Renal cortex interstitium (tissue), 11 donors: ENCODE data around the gene DDAH1. TPM values are rescaled to one million over a fixed set of nuclear protein-coding genes. Genes with fewer than 3 reads are reported as not detected.
"Not testable (repeated sequence)": the region's sequence is repeated elsewhere in the genome, so short reads cannot be mapped to it uniquely, and the experiment has no call there.

Source experiments
- DNase-seq, 11 donors: peaks; one replicate each; pipeline ENCODE4 v3.0.0-alpha.2; 2013; ENCODE audit warnings: low read depth in 9 of 11, low spot score in 4 of 11; ENCODE audit errors: extremely low read depth in 1 of 11
- polyA plus RNA-seq, 3 donors: library from polyadenylated mRNA; unstranded; fragments of 120-200 nt; gene quantifications; one replicate each; pipeline ENCODE4 v1.2.1, GENCODE V29; 2013; ENCODE audit not compliant: insufficient read length in 3 of 3

Gene DDAH1
- polyA plus RNA-seq, 3 donors = 109 to 131 (median 126) TPM

- DNase-seq = no peak
Measured at GRCh38 chr1:85349224-85349623, 115.7 kb downstream of the DDAH1 start.

- DNase-seq = no peak
Measured at GRCh38 chr1:85347908-85348307, 117.1 kb downstream of the DDAH1 start.

GRCh38 chr1:85347275-85347674 is 117.7 kb downstream of the DDAH1 start:
- not testable (repeated sequence) for DNase-seq

- DNase-seq = no peak
Measured at GRCh38 chr1:85344256-85344694, 120.7 kb downstream of the DDAH1 start.

GRCh38 chr1:85343612-85344255 is 121.2 kb downstream of the DDAH1 start:
- peak in 2 of 11 donors; percentile 23 to 50 for DNase-seq

- no peak for DNase-seq
Measured at GRCh38 chr1:85343213-85343611, 121.7 kb downstream of the DDAH1 start.

GRCh38 chr1:85342207-85342606 is 122.8 kb downstream of the DDAH1 start:
- DNase-seq = no peak

- DNase-seq = no peak
Measured at GRCh38 chr1:85340427-85340826, 124.5 kb downstream of the DDAH1 start.

GRCh38 chr1:85339656-85340399 is 125.1 kb downstream of the DDAH1 start:
- DNase-seq = no peak

GRCh38 chr1:85339089-85339488 is 125.9 kb downstream of the DDAH1 start:
- DNase-seq = no peak

- DNase-seq = no peak
Measured at GRCh38 chr1:85334962-85335361, 130.0 kb downstream of the DDAH1 start.

GRCh38 chr1:85333186-85333585 is 131.8 kb downstream of the DDAH1 start:
- DNase-seq = no peak

- DNase-seq = no peak
Measured at GRCh38 chr1:85332575-85332974, 132.4 kb downstream of the DDAH1 start.

GRCh38 chr1:85330711-85331290 is 134.2 kb downstream of the DDAH1 start:
- DNase-seq = peak in 2 of 11 donors; percentile 33 to 42

GRCh38 chr1:85330214-85330631 is 134.7 kb downstream of the DDAH1 start:
- no peak for DNase-seq

GRCh38 chr1:85328713-85329397 is 136.1 kb downstream of the DDAH1 start:
- no peak for DNase-seq

- no peak for DNase-seq
Measured at GRCh38 chr1:85327759-85328158, 137.2 kb downstream of the DDAH1 start.

GRCh38 chr1:85326851-85327250 is 138.1 kb downstream of the DDAH1 start:
- DNase-seq = no peak

- no peak for DNase-seq
Measured at GRCh38 chr1:85326336-85326735, 138.6 kb downstream of the DDAH1 start.

- peak in 1 of 11 donors; percentile 25 for DNase-seq
Measured at GRCh38 chr1:85325920-85326319, 139.0 kb downstream of the DDAH1 start.
